GM19468 (cell line): ENCODE measurements around the gene CLIP2.
"Not testable (repeated sequence)": the region's sequence is repeated elsewhere in the genome, so short reads cannot be mapped to it uniquely, and the experiment has no call there.

Source experiments
- ATAC-seq: cut with Tn5 transposase; IDR thresholded peaks from one replicate; pipeline ENCODE4 v1.9.1; 2021; ENCODE audit warnings: mild to moderate bottlenecking, moderate library complexity, moderate number of reproducible peaks; ENCODE audit not compliant: unreplicated experiment; ENCODE audit errors: extremely low read depth

CLIP2 gene

DNA sequence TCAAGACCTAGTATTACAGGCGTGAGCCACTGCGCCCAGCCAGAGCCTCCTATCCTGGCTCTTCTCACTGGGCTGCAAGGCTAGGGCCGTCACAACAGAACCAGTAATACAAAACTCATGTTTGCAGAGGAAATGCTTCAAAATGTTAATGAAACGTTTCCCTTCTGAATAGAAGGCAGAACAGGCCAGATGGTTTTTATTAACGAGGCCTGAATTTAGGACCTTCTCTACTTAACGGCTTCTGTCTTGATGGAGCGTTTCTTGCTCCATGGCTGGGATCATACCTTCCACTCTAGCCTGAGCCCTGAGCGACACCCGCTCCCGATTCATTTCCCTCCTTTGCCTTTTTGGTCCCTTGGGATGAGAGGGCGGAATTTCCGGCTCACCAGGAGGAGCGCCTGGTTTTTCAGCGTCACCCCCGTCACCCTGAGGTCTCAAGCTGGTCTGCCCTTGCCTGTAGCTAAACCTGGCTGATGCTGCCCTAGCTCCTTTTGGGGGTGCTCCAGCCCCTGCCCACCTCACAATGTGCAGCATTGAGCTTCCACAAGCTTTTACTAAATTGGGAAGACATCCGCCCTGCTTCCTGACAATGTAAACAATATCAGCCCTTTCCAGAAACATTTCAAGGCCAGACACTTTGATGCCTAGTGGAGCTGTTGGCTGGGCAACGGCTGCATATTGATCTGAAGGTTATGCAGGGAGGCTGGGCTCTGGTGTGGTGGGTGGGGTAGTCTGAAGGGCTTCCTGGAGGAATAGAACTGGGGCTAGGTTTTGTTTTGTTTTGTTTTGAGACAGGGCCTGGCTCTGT, 5.2 kb downstream of the CLIP2 start:
- ATAC-seq, result no peak

GRCh38 chr7:74297516-74298233, 8.5 kb downstream of the CLIP2 start:
- ATAC-seq, result no peak

DNA sequence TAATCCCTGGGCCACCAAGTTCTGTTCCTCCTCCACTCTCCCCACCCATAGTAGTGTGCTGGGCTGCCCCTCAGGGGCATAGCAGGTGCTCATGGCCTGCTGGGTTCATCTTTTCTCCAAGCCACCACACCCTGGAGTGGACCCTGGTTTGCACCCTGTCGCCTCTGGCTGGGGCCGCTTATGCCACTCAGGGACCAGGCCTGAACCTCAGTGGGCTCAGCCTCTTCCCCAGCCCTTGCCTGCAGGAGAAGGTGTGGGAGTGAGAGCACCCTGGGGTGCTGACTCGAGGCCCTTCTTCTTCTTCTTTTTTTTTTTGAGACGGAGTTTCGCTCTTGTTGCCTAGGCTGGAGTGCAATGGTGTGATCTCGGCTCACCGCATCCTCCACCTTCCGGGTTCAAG, 10.2 kb downstream of the CLIP2 start:
- no peak for ATAC-seq

GRCh38 chr7:74300926-74301325, 11.7 kb downstream of the CLIP2 start:
- ATAC-seq, result no peak

- ATAC-seq, result no peak
Observed at GRCh38 chr7:74302745-74303221, 13.6 kb downstream of the CLIP2 start.

GRCh38 chr7:74304550-74304949, 15.3 kb downstream of the CLIP2 start:
- ATAC-seq, result no peak

DNA sequence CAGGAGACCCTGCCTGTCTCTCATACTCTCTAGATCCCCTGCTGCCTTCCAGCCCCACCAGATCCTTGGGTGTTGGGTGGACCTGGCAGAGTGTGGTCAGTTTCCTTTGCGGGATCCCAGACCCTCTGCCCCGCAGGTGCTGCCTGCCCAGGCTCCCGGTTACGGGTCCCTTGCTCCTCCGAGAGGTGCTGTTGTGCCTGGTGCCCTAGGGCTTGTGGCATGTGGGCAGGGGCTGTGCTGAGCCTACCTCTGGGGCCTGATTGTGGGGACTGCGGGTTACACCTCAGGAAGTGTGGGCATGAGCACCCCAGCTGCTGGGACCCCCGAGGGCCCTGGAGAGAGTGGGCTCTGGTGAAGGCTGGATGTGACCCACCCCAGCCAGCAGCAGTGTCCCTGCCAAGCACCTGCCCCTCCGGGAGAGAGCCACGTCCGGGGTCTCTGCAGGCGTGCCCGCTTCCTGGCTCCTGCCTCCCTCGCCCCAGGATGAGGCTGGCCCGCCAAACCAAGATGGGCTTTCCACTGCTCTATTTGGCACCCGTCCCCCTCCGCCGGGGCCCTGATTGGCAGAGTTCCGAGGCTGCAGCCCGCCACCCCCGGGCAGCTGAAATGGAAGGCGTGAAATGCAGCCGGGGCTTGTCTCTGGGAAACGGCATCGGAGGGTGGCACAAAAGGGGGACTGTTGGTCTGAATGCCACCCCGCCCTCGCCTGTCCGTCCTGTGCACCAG, 17.0 kb downstream of the CLIP2 start:
- no peak for ATAC-seq

DNA sequence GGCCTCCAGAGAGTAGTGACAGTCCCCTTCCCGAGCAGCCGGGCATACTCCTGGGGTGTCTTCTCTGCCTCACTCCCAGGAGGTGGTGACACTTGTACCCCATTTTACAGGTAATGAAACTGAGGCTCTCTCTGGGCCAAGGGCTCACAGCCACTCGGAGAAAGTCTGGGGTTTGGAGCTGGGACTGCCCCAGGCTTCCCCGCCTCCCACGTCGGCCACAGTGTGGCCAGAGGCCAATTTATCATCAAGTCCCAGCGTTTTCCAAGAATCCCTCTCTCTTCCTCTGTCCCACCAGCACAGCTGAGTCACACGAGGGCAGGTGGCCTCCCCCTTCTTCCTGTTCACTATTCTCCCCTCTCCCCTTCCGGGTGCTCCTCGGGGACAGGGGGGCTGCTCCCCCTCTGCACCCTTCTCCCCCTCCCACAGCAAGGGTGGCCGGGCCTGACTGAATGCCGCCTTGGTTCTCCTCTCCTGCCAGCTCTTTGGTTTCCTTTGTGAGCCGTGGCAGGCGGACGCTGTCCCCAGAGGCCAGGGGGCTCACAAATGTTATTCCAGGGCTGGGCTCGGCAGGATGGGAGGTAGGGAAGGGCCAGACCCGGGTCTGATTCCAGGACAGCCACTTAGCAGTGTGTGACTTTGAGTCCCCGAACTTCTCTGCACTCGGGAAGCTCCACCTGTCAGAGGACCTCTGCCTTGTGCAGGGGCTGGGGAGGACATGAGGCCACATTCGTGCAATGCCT, 17.7 kb downstream of the CLIP2 start:
- ATAC-seq, result peak; percentile 13

DNA sequence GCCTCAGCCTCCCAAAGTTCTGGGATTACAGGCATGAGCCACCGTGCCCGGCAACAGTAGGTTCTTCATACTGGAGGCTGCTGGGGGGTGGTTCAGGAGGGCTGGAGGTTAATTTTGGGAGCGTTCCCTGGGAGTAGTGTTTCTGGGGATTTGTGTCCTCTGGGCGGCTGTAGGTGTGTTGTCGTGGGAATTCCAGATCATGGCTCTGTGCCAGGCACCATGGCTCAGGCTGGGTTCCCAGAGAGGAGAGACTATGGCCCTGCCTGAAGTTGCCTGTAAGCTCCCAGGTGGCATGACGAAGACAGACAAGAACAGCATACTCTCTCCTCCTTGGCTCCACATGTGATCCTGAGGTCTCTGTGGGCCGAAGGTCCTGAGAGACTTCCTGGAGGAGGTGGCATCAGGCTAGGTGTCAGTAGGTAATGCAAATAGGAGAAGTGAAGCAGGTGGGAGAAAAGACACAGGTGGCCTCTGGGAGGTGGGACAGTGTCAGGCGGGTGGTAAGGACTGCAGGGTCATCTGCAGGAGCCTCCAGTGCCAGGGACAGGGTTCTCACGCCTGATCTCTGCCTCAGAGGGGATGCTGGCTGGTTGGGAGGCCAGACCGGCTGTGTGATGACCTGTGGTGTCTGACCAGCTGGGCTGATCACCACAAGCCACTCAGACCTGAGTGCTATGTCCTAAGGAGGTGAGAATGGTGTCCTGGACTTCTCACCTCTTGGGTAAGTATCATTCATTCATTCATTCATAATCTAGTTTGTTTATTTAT, 18.7 kb downstream of the CLIP2 start:
- ATAC-seq, result no peak

DNA sequence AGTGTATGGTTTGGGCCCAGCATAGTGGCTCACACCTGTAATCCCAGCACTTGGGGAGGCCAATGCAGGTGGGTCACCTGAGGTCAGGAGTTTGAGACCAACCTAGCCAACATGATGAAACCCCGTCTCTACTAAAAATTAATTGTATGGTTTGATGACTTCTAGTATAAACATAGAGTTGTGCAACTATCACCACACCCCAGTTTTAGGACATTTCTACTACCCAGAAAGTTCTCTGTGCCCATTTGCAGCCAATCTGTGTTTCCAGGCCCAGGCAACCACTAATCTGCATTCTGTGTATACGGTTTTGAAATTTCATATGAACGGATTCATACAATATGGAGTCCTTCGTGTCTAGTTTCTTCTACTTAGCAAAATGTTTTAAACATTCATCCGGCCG, 20.0 kb downstream of the CLIP2 start:
- ATAC-seq, result no peak

DNA sequence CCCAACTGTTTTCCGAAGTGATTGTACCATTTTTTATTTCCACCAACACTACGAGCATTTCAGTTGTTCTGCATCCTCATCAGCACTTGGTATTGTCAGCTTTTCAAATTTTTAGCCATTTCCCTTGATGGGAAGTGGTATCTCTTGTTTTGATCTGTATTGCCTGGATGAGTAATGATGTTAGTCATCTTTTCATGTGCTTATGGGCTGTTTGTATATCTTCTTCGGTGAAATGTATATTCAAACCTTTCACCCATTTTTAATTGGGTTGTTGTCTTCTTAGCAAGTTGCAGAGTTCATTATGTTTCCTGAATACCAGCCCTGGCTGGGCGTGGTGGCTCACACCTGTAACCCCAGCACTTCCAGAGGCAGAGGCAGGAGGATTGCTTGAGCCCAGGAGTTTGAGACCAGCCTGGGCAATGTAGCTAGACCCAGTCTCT, 22.1 kb downstream of the CLIP2 start:
- no peak for ATAC-seq

DNA sequence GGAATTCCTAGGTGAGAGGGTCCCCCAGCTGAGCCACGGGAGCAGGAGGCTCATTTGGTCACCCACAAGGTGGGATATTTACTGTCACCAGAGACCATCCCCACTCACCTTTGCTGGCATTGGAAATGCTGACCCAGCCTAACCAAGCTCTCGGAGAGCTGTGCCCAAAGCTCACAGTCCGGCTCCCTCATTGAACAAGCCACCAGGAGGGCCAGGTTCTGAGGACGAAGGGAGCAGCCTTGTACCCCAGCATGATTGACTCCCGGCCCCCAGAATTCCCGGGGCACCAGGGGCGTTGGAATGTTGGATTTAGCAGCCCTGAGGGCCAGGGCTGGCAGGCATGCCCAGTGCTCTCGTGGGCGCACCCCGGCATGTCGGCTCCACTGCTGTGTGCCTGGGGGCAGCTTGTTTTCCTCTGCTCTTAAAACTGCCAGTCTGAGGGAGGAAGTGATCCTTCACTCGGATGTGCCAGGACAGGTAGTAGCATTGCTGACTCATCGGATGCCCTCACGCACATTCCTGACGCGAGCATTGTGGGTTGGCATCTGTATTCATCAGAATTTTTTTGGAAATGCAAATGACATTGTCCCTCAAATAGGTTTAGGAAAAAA, 23.3 kb downstream of the CLIP2 start:
- no peak for ATAC-seq

DNA sequence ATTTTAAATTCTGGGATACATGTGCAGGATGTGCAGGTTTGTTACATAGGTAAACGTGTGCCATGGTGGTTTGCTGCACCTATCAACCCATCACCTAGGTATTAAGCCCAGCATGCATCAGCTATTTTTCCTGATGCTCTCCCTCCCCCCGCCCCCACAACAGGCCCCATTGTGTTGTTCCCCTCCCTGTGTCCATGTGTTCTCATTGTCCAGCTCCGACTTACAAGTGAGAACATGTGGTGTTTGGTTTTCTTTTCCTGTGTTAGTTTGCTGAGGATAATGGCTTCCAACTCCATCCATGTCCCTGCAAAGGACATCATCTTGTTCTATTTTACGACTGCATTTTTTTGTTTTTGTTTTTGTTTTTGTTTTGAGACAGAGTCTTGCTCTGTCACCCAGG, 26.7 kb downstream of the CLIP2 start:
- ATAC-seq, result not testable (repeated sequence)

DNA sequence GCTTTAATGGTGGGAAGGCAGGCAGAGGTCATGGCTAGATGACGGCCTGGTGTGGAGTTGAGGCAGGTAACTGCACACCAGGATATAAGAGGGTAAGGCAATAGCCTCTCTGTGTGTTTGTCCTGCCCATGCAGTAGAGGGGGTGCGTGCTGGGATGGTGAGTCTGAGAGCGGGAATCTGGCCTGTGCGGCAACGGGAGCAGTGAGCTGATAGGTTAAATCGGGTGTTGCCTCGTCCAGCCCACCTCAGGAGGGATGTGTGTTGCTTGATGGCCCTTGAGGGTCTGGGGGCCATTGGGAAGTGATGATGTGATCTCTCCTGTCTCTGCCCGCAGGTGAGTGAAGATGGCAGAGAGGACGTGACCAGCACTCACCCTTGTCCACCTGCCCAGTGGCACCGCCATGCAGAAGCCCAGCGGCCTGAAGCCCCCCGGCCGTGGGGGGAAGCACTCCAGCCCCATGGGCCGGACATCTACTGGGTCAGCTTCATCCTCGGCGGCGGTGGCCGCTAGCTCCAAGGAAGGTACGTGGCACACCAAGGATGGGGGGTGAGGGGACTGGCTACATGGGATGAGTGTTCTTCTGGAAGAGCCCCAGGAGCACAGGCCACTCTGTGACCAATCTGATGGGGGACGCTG, 28.1 kb downstream of the CLIP2 start:
- no peak for ATAC-seq

- no peak for ATAC-seq
Observed at GRCh38 chr7:74318043-74318442, 28.8 kb downstream of the CLIP2 start.

DNA sequence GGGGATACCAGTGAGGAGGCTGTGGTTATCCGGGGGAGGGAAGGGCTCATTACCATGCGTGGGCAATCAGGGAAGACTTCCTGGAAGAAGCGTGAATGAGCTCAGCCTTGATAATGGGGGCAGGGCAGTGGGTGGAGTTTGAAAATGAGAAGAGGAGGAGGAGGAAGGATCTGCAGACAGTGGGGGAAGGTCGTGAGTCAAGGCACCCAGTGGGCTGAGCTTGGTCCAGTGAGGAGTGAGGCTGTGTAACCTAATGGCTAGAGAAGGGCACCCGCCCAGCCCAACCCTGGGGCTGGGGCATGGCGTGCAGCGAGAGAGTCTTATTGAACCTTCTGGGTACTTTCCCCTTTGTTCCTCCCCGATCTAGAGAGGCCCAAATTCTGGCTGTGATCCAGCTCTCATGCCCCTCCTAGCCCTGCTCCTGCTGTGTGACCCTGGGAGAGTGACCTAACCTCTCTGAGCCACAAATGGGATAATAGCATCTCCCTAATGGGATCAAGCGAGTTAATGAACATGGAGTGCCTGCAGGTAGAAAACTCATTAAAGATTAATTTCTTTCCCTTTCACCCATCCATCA, 31.5 kb downstream of the CLIP2 start:
- ATAC-seq, result no peak

DNA sequence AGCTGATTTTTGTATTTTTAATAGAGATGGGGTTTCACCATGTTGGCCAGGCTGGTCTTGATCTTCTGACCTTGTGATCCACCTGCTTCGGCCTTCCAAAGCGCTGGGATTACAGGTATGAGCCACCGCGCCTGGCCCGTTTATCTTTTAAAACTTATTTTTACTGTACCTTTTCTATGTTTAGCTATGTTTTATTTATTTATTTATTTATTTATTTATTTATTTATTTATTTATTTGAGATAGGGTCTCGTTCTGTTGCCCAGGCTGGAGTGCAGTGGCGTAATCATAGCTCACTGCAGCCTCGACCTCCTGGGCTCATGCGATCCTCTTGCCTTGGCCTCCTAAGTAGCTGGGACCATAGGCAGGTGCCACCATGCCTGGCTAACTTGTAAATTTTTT, 33.7 kb downstream of the CLIP2 start:
- ATAC-seq, result not testable (repeated sequence)

GRCh38 chr7:74324531-74325209, 35.5 kb downstream of the CLIP2 start:
- ATAC-seq, result no peak
